Fibroblast of lung (primary cell): ENCODE data around the gene TJP3. TPM values are rescaled to one million over a fixed set of nuclear protein-coding genes. Genes with fewer than 3 reads are reported as not detected.

Experiments used
- DNase-seq, 2 donors: peaks; one replicate each; pipeline versions ENCODE4 v3.0.0 to v3.0.0-alpha.2; 2010; ENCODE audit warnings: low read depth in 2 of 2
- H2AFZ ChIP-seq: 2 replicates; pipeline ENCODE4 v1.5.1; 2012; ENCODE audit warnings: low read length, control low read depth, inconsistent platforms
- H3K27ac ChIP-seq: 2 replicates; pipeline ENCODE4 v1.5.1; 2011; ENCODE audit warnings: low read length, control low read depth; ENCODE audit not compliant: insufficient read depth
- H3K27me3 ChIP-seq: 2 replicates; pipeline ENCODE4 v1.5.1; 2011; ENCODE audit warnings: mild to moderate bottlenecking, low read length; ENCODE audit not compliant: control insufficient read depth, insufficient read depth
- H3K36me3 ChIP-seq: 2 replicates; pipeline ENCODE4 v1.5.1; 2011; ENCODE audit warnings: low read length; ENCODE audit not compliant: control insufficient read depth, insufficient read depth
- H3K4me1 ChIP-seq: 2 replicates; pipeline ENCODE4 v1.5.1; 2011; ENCODE audit warnings: low read length; ENCODE audit not compliant: control insufficient read depth, insufficient read depth; ENCODE audit errors: extremely low read depth
- H3K4me2 ChIP-seq: 2 replicates; pipeline ENCODE4 v1.5.1; 2011; ENCODE audit warnings: low read length, control low read depth; ENCODE audit not compliant: insufficient read depth; ENCODE audit errors: extremely low read depth
- H3K4me3 ChIP-seq, 4 experiments: fragments of 200-600 bp in 1 of 4; sonication (generic) in 1 of 4; replicated peaks in 1 of 4; 2 replicates each; pipeline ENCODE4 v1.5.1; 2011 to 2016; ENCODE audit warnings: low read length in 4 of 4, low read depth in 3 of 4, mild to moderate bottlenecking in 3 of 4, control low read depth in 2 of 4, inconsistent platforms in 1 of 4, mixed read lengths in 1 of 4; ENCODE audit not compliant: insufficient read depth in 1 of 4; ENCODE audit errors: control extremely low read depth in 1 of 4
- H3K79me2 ChIP-seq: 2 replicates; pipeline ENCODE4 v1.5.1; 2012; ENCODE audit warnings: mild to moderate bottlenecking, low read length, inconsistent platforms; ENCODE audit not compliant: control insufficient read depth, insufficient read depth
- H3K9ac ChIP-seq: 2 replicates; pipeline ENCODE4 v1.5.1; 2011; ENCODE audit warnings: mild to moderate bottlenecking, low read length, control low read depth; ENCODE audit not compliant: insufficient read depth
- H3K9me3 ChIP-seq: 2 replicates; pipeline ENCODE4 v1.5.1; 2012; ENCODE audit warnings: low read depth, low read length; ENCODE audit not compliant: control insufficient read depth, insufficient read depth
- H4K20me1 ChIP-seq: 2 replicates; pipeline ENCODE4 v1.5.1; 2011; ENCODE audit warnings: low read length; ENCODE audit not compliant: control insufficient read depth, insufficient read depth; ENCODE audit errors: extremely low read depth
- EZH2 ChIP-seq: IDR thresholded peaks from 2 replicates; pipeline ENCODE4 v1.5.1; 2012; ENCODE audit warnings: low read length, control low read depth, mild to moderate bottlenecking; ENCODE audit errors: missing control alignments
- polyA plus RNA-seq, 2 donors: library from polyadenylated mRNA; depleted of rRNA in 1 of 2; stranded (reverse) in 1 of 2; unstranded in 1 of 2; fragments of >200 nt; gene quantifications; 2 replicates each; pipeline ENCODE4 v1.2.1, GENCODE V29; 2011 to 2012; ENCODE audit warnings: missing spikeins in 1 of 2
- total RNA-seq: library from RNA; depleted of rRNA; stranded (reverse); fragments of >200 nt; gene quantifications from 2 replicates; pipeline ENCODE4 v1.2.1, GENCODE V29; 2014
- TF ChIP-seq, protein P1 (sequence below), 2 donors: IDR thresholded peaks in 1 of 2; conservative IDR thresholded peaks in 1 of 2; 1 replicate in 1 of 2; 2 replicates in 1 of 2; pipeline ENCODE4 v1.5.1; 2011 to 2012; ENCODE audit warnings: low read length in 2 of 2, control low read depth in 1 of 2, inconsistent platforms in 1 of 2, low read depth in 1 of 2, mild to moderate bottlenecking in 1 of 2

The TJP3 gene
- total and polyA plus RNA-seq, 2 donors (not counting 1 experiment from before 2014, with no cell fraction given): not detected

GRCh38 chr19:3701200-3701599 is 7.0 kb upstream of the TJP3 start:
- TF ChIP-seq, protein P1, sequence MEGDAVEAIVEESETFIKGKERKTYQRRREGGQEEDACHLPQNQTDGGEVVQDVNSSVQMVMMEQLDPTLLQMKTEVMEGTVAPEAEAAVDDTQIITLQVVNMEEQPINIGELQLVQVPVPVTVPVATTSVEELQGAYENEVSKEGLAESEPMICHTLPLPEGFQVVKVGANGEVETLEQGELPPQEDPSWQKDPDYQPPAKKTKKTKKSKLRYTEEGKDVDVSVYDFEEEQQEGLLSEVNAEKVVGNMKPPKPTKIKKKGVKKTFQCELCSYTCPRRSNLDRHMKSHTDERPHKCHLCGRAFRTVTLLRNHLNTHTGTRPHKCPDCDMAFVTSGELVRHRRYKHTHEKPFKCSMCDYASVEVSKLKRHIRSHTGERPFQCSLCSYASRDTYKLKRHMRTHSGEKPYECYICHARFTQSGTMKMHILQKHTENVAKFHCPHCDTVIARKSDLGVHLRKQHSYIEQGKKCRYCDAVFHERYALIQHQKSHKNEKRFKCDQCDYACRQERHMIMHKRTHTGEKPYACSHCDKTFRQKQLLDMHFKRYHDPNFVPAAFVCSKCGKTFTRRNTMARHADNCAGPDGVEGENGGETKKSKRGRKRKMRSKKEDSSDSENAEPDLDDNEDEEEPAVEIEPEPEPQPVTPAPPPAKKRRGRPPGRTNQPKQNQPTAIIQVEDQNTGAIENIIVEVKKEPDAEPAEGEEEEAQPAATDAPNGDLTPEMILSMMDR (conservative IDR thresholded peaks at IDR 0.05 in 1 of 2, IDR thresholded peaks at IDR 0.05 in 1 of 2; ENCODE audit: low read depth in 1 of 2, low read length in 2 of 2): no peak
- TF ChIP-seq EZH2: no peak
- H3K79me2 ChIP-seq: peaks cover 28% of the 10 kb centered on the region

DNA sequence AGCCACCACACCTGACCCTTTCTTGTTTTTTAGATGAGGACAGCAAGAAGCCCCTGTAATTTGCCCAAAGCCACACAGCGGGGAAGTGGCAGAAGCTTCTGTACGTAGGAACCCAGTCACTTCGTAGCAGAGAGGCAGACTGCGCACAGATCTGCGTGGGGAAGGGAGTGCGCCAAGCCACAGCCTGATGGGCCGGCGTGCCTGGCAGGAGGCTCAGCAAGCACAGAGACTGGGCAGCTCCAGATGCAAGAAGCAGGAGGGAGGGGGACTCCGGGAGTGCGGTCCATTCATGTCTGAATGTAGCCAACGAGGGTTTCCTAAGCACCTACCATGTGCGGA is 347 bp upstream of the TJP3 start:
- TF ChIP-seq, protein P1 (conservative IDR thresholded peaks at IDR 0.05 in 1 of 2, IDR thresholded peaks at IDR 0.05 in 1 of 2; ENCODE audit: low read depth in 1 of 2, low read length in 2 of 2): no peak
- no peak for TF ChIP-seq EZH2
- Histone ChIP-seq H2AFZ (no peak overlapping the region), H3K9me3 (no peaks in the 10 kb centered on the region), H3K4me2 (no peak overlapping the region), H3K27me3 (peaks cover 10% of the 10 kb centered on the region), H3K4me1 (no peaks in the 10 kb centered on the region), H3K4me3 (no peak overlapping the region), H4K20me1 (no peaks in the 10 kb centered on the region), H3K9ac (no peak overlapping the region), H3K79me2 (no peaks in the 10 kb centered on the region), H3K36me3 (no peaks in the 10 kb centered on the region), H3K27ac (no peak overlapping the region)
- no peak for DNase-seq

More at GRCh38 chr19:3701200-3701599, 7.0 kb upstream of the TJP3 start:
- H3K9ac ChIP-seq: no peak overlapping the region
- H3K36me3 ChIP-seq: no peaks in the 10 kb centered on the region
- peaks cover 3% of the 10 kb centered on the region for H3K4me1 ChIP-seq
- H3K27me3 ChIP-seq: no peaks in the 10 kb centered on the region
- no peak overlapping the region for H2AFZ ChIP-seq
- no peaks in the 10 kb centered on the region for H4K20me1 ChIP-seq
- no peak overlapping the region for H3K27ac ChIP-seq
- no peaks in the 10 kb centered on the region for H3K9me3 ChIP-seq
- H3K4me2 ChIP-seq: no peak overlapping the region
- H3K4me3 ChIP-seq: no peak overlapping the region
- no peak for DNase-seq

GRCh38 chr19:3710265-3710812 is 2.2 kb downstream of the TJP3 start:
- no peak for TF ChIP-seq EZH2
- TF ChIP-seq, protein P1 (conservative IDR thresholded peaks at IDR 0.05 in 1 of 2, IDR thresholded peaks at IDR 0.05 in 1 of 2; ENCODE audit: low read depth in 1 of 2, low read length in 2 of 2): no peak
- H3K4me2 ChIP-seq: no peak overlapping the region
- no peak overlapping the region for H2AFZ ChIP-seq
- no peak overlapping the region for H3K27ac ChIP-seq
- H3K4me1 ChIP-seq: no peaks in the 10 kb centered on the region
- no peak overlapping the region for H3K4me3 ChIP-seq
- H4K20me1 ChIP-seq: no peaks in the 10 kb centered on the region
- H3K9ac ChIP-seq: no peak overlapping the region
- peak; percentile 28 to 40 for DNase-seq
- peaks cover 14% of the 10 kb centered on the region for H3K27me3 ChIP-seq
- H3K36me3 ChIP-seq: no peaks in the 10 kb centered on the region
- no peaks in the 10 kb centered on the region for H3K79me2 ChIP-seq
- H3K9me3 ChIP-seq: no peaks in the 10 kb centered on the region
